Measurements from ENCODE around the gene HECW1. TPM values are rescaled to one million over a fixed set of nuclear protein-coding genes. Genes with fewer than 3 reads are reported as not detected.
A peak's percentile ranks its signal among the peaks of the same experiment; 100 is the strongest.

HECW1 gene
- total RNA-seq, 1 experiment from 2014 or later = 35.3 TPM

DNA sequence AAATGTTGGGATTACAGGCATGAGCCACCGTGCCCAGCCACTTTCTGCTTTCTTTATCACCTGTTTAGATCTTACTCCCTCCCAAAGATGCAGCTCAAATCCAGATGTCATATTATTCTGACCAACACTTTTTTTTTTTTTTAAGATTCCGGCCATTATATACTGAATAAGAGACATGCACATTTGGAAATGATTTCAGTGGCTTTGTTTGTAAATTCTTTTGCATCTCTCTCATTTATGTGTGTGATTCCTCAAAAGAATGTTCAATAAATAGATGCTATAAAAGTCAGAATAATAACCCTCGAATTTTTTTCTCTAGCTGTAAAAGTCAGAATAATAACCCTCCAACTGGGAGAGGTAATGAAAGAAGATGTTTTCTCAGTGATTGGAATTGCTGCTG lies 25.4 kb downstream of the HECW1 start:
- no peak for DNase-seq (ENCODE audit: low read depth)
- in situ Hi-C loops (cut with HindIII; ENCODE audit: low pct_unique_long_range_greater_than_20kb, low sequenced_read_pairs) = no loop called here

DNA sequence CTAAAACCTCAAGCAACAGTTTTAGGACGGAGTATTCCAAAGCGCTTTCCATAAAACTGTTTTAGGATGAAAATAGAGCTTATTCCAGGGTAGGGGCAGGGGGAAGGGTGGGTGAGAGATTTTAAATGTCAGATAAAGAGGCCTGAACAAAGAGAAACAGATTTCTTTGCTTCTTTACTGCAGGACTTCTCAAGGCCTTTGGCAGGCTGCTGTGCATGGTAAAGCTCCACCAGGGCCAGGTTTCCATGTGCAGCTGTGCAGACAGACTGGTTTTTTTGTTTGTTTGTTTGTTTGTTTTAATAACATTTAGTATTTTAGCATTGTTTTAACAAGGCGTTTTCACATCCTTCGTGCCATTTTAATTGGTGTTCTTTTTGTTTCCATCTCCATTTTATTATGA lies 26.3 kb downstream of the HECW1 start:
- in situ Hi-C loops (cut with HindIII; ENCODE audit: low pct_unique_long_range_greater_than_20kb, low sequenced_read_pairs) = no loop called here
- no peak for DNase-seq (ENCODE audit: low read depth)

DNA sequence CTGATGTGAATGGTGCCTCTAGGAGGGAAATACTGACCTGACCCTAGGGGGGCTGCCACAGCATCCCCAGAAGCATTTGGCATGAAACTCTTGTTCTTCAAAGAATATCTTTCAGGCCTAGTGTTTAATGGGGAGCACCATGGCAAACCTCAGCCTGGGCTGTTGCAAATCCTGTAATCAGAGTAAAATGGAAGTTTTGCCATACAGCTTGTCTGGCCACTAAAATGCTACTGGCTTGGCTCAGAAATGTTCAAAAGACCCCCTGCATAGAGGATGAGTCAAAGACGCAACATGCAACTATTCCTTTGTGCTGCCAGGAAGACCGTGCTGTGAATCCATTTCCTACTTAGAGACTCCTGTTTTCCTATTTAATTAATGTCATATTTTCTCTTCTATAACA lies 26.7 kb downstream of the HECW1 start:
- no peak for DNase-seq (ENCODE audit: low read depth)
- in situ Hi-C loops (cut with HindIII; ENCODE audit: low pct_unique_long_range_greater_than_20kb, low sequenced_read_pairs) = no loop called here

DNA sequence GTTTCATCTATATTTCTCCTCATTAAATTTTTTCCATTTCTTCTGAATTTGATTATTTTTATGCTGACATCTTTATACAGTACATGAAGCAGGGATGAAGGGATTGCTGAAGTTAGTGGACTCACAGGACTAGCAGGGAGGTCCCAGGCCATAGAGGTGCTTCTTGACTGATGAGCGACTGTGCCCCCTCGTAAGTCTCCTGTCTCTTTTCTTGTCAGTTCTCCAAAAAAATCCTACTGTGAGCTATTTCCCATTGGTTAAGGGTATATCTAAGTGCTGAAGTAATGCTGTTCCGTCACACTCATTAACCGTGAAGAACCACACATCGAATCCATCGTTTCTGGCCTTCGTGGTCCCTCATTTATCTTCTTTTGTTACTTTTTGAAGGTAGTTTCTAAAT lies 27.7 kb downstream of the HECW1 start:
- no peak for DNase-seq (ENCODE audit: low read depth)
- in situ Hi-C loops (cut with HindIII; ENCODE audit: low pct_unique_long_range_greater_than_20kb, low sequenced_read_pairs) = no loop called here

DNA sequence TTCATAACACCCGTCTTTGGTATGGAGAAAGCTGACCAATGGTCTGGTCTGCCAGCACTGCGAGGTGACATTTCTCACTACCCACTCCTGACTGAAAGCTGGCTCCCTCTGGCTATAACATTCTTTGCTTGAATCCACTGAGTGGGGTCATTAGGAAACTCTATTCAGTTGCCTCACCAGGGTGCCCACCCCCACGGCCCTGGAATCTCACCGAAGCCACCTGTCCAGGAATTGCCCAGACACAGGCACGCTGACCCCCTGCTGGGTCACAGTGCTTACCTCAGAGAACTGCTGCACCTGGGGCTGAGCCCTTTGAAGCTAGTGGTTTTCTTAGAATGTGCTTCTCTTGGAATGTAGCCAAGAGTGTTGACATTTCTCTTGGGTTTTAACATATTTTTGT lies 28.6 kb downstream of the HECW1 start:
- DNase-seq (ENCODE audit: low read depth) = no peak
- in situ Hi-C loops (cut with HindIII; ENCODE audit: low pct_unique_long_range_greater_than_20kb, low sequenced_read_pairs) = no loop called here

DNA sequence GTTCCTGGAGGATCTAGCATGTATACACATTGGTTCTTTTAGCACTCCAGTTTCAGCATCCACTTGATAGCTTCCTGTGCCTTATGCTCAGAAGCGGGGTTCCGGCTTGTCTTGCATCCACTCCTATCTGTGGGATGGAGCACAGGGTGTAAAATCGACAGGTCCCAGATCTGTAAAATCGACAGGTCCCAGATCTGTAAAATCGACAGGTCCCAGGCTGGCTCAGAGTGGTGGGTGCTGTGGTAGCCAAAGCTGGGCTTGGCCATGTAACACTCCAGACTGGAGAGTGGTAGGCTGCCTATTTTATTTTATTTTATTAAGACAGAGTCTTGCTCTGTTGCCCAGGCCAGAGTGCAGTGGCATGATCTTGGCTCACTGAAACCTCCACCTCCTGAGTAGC lies 30.3 kb downstream of the HECW1 start:
- DNase-seq (ENCODE audit: low read depth) = no peak
- in situ Hi-C loops (cut with HindIII; ENCODE audit: low pct_unique_long_range_greater_than_20kb, low sequenced_read_pairs) = no loop called here

DNA sequence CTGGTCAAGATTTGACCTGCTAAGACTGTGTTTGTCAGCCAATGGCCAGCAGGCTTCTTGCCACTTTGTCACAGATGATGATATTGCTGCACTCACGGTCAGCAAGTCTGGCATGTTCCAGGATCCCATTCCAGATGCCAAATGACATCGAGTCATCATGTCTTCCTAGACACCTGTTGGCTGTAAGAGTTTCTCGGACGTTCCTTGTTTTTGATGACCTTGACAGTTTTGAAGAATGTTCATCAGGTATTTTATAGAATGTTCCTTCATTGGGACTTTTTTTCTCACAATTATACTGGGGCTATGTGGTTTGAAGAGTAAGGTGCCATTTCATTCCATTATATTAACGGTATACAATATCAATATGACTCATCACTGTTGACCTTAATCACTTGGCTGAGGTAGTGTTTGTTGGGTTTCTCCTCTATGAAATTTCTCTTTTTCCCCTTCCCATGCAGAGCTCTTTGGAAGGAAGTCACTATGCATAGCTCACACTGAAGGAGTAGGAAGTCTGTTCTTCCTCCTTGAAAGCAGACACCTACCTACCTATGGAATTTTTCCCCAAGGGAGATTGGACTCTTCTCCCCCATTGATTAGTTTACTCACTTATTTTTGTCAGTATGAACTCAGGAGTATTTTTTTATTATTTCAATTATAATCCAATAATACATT lies 31.6 kb downstream of the HECW1 start:
- DNase-seq (ENCODE audit: low read depth) = no peak
- in situ Hi-C loops (cut with HindIII; ENCODE audit: low pct_unique_long_range_greater_than_20kb, low sequenced_read_pairs) = no loop called here

DNA sequence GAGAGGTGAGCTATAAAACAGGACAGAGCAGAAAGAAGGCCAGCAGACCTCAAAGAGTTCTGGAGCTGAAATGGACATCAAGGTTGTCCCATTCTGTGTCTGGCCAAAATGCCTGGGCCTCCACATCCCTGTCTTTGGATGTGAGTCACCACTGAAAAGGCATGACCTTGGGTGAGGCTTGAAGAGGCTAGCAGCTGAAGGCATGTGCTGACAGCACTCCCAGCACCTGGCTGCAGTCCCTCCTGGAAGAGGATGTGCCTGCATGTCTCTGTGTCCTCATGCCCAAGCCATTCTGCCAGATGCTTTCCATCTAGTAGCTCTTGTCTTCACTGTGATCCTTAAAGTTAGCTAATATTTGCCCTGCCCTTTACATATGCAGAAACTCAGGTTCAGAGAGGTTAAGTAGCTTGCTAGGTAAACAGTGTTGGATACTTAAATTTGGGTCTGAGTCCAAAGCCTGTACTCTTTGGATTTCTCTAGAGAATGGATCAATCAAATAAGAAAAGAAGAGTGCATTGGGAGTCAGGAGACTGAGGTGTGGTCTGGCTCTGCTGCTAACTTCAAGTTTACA lies 35.8 kb downstream of the HECW1 start:
- no peak for DNase-seq (ENCODE audit: low read depth)
- in situ Hi-C loops (cut with HindIII; ENCODE audit: low pct_unique_long_range_greater_than_20kb, low sequenced_read_pairs) = no loop called here

DNA sequence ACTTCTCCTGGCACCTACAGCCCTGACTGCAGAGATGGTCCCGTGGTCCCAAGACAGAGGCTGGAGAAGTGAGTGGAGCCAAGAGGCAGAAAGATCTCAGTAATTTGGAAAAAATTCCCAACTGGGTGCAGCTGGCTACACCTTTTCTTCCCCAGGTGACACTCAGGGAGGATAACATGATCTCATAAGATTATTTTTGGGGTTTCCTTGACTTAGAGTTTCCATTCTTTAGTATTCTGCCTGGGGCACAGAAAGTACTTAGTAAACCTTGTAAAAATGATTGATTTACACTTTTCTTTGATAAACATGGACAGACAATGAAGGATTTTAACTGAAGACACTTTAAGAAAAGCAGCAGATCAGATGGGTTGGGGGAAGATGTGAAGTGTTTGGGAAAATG lies 38.6 kb downstream of the HECW1 start:
- in situ Hi-C loops (cut with HindIII; ENCODE audit: low pct_unique_long_range_greater_than_20kb, low sequenced_read_pairs) = no loop called here

DNA sequence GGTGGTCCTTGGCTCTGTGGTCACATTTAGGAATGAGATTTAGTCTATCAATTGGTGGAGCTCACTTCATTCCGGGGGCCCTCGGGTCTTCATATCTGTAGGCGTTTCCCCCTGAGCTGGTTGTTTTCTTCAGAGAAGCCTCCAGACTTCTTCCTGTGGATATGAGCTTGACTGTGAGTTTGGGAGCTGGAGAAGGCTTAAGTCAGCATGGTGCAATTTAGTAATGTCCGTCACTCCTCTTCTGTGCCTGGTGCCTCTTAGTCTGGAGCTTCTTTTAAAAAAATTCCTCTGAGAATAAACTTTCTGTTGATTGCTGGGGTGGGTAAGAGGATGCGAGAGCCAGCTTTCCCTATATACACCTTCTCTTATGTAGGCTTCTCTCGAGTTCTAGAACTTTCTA lies 40.2 kb downstream of the HECW1 start:
- DNase-seq (ENCODE audit: low read depth) = no peak
- in situ Hi-C loops (cut with HindIII; ENCODE audit: low pct_unique_long_range_greater_than_20kb, low sequenced_read_pairs) = no loop called here

More for the DNA sequence above, 38.6 kb downstream of the HECW1 start:
- DNase-seq (ENCODE audit: low read depth) = no peak

DNA sequence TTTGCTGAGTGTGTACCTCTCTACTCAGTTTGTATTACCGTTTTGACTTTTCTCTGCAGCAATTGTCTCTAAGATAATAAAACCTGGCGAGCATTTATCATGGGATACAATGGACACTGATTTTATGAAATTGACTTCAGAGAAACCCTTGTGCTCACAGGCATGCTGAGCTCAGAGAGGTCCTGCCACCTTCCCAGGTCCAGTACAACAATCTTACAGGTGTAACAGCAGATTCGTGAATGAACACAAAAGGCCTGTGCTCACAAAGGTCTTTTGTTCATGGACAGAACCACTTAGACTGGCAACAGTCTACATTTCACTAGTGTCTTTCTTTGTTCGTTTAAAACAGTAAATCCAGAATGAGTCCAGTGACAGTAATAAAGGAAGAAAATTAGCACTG lies 43.2 kb downstream of the HECW1 start:
- in situ Hi-C loops (cut with HindIII; ENCODE audit: low pct_unique_long_range_greater_than_20kb, low sequenced_read_pairs) = no loop called here
- DNase-seq (ENCODE audit: low read depth) = no peak

DNA sequence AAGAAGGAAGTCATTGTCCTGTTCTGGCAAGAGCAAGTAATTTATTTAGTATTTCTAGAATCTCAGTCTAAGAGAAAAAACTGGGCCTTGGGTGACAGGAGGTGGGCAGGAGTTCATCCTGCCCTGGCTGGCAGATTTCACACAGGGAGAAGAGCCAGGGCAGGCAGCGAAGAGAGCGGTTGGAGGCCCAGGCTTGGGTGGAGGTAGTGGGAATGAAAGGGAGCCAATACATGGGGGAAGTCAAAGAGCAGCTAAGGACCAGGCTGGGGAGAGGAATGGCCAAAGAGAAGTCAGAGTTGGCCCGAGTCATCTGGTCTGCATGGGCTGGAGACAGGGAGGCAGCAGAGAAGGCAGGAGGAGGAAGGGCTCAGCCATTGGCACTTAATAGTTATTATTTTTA lies 51.4 kb downstream of the HECW1 start:
- in situ Hi-C loops (cut with HindIII; ENCODE audit: low pct_unique_long_range_greater_than_20kb, low sequenced_read_pairs) = no loop called here
- no peak for DNase-seq (ENCODE audit: low read depth)

DNA sequence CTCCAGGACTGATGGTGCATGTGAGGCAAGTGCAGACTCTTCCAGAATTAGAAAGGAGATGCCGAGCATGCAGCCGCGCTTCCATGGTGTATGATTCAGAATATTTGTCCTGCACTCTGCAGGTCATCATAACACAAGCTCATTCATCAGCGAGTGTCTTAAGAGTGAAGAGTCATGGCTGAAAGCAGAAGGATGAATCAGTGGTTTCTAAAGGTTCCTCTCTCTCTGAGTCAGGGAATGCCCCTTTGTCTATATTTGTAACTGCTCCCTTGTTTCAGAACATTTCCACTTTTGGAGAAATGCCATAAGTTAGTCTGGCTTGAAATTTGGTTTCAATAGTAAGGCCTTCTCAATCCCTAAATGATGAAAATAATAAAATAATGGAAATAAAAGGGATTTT lies 52.3 kb downstream of the HECW1 start:
- peak; percentile 87 for DNase-seq (ENCODE audit: low read depth)
- in situ Hi-C loops (cut with HindIII; ENCODE audit: low pct_unique_long_range_greater_than_20kb, low sequenced_read_pairs) = no loop called here

DNA sequence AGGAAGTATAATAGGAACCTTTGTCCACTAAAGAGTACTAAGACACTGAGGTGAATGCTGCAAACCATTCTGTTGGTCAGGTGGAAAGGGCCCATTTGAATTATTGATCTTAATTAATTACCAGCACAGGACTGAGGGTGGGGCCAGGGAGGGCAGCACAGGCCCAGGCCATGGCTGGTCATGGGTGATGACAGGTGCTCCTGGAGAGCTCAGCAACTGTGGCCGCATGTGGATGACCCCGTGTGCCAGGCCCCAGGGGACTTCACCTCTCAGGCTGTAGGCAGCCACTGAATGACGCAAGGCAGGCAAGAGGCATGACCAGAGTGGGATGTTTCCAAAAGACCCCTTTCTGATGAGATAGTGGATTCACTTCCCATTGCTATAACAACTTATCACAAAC lies 54.2 kb downstream of the HECW1 start:
- in situ Hi-C loops (cut with HindIII; ENCODE audit: low pct_unique_long_range_greater_than_20kb, low sequenced_read_pairs) = no loop called here
- no peak for DNase-seq (ENCODE audit: low read depth)

DNA sequence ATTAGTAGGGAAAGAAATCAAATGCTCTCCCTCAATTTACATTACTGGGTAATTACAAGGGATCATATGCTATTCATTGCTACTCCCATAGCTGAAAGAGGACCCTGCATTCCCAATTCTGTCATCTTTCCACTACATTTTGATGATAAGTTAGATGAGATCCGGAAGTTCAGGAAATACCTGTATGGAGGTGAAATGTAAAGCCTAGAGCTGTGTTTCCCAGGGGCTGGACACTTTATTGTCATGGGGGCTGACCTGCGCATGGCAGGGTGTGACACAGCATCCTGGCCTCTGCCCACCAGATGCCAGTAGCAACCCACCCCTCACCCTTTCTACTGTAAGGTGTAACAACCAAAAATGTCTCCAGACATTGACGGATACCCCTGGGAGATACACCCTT lies 56.6 kb downstream of the HECW1 start:
- in situ Hi-C loops (cut with HindIII; ENCODE audit: low pct_unique_long_range_greater_than_20kb, low sequenced_read_pairs) = no loop called here
- no peak for DNase-seq (ENCODE audit: low read depth)

DNA sequence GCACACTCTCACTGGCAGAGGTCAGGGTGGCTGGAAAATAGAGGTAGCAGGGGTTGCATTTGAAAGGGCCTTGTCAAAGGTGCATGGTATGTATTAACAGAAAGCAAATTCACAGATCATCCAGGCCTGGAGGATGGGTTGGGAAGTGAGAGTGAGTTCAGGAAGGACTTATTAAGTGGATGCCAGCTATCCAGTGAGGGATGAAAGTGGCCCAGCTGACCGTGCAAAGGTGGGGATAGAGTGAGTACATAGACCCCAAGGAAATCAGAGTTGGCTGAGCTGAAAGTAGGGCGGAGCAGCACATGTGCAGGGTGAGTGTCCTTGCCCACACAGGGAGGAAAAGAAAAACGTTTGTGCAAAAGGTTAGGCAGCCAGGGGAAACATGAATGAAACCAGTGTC lies 58.1 kb downstream of the HECW1 start:
- in situ Hi-C loops (cut with HindIII; ENCODE audit: low pct_unique_long_range_greater_than_20kb, low sequenced_read_pairs) = no loop called here
- peak; percentile 81 for DNase-seq (ENCODE audit: low read depth)

DNA sequence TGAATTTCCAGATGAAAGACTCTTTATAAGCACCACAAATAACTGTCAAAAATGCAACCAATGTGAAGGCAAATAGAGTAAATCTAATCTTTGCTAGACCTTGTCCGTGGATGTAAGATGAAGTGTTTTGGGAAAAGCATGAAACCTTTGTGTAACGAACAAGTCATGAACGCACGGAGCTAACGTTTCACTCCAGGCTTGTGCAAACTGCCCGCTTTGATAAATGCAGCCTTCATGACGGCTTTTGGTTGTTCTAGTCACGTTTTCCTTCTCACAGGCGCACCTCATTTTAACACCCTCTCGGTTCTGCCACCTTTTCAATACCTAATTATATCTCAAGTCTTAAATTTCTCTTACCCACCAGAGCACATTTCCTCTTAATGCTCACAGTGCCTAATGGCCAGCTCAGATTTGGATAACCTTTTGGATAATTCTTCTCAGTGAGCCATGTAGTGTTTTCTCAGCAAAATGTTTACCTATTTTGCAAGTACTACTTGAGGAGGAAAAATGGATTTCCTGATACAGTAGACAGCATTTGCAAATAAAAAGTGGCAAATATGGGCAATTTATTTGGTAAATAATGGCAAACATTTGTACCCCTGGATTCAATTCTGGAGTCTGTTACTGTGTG lies 63.2 kb downstream of the HECW1 start:
- DNase-seq (ENCODE audit: low read depth) = no peak

DNA sequence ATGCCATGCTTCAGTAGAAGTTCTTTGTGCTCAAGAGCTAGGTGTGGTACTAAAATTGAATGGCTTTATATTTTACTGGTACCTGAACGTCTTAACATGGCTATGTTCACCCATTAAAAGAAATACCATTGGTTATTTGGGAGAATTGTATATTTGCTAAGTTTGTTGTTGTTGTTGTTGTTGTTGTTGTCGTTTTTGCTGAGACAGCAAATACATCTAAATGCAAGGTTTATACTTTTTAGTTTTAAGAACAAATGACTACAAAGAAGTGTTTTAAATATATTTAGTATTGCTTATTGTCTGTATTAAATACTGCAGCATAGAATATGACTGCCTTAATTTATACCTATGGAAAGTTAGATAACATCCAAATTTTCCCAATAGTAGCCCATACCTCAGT lies 66.9 kb downstream of the HECW1 start:
- in situ Hi-C loops (cut with HindIII; ENCODE audit: low pct_unique_long_range_greater_than_20kb, low sequenced_read_pairs) = no loop called here
- no peak for DNase-seq (ENCODE audit: low read depth)

More for the DNA sequence above, 63.2 kb downstream of the HECW1 start:
- in situ Hi-C loops (cut with HindIII; ENCODE audit: low pct_unique_long_range_greater_than_20kb, low sequenced_read_pairs) = no loop called here

DNA sequence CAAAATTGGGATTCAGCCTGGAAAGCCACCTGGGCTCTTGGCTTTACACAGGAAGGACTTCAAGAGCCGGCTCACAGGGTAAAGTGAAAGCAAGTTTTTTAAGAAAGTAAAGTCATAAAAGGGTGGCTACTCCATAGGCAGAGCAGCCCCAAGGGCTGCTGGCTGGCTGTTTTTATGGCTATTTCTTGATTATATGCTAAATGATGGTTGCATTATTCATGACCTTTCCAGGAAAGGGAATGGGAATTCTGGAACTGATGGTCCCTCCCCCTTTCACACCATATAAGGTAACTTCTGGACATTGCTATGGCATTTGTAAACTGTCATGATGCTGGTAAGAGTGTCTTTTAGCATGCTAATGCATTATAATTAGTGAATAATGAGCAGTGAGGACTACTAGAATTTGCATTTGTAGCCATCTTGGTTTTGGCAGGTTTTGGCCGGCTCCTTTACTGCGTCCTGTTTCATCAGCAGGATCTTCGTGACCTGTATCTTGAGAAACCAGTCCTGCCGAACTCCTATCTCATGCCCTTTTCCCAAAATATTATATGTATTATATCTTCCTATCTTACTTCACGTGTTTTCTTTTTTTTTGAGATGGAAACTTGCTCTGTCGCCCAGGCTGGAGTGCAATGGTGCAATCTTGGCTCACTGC lies 80.5 kb downstream of the HECW1 start:
- in situ Hi-C loops (cut with HindIII; ENCODE audit: low pct_unique_long_range_greater_than_20kb, low sequenced_read_pairs) = no loop called here
- DNase-seq (ENCODE audit: low read depth) = no peak

Data from Caki2 (cell line).